Osteoblast (primary cell): ENCODE data around the gene DSP. TPM values are rescaled to one million over a fixed set of nuclear protein-coding genes. Genes with fewer than 3 reads are reported as not detected.

Experiments
- DNase-seq: peaks from one replicate; pipeline ENCODE4 v3.0.0; 2011; ENCODE audit warnings: low spot score, mixed read lengths; ENCODE audit not compliant: insufficient read length; ENCODE audit errors: missing footprints
- H2AFZ ChIP-seq: 2 replicates; pipeline ENCODE4 v1.6.0; 2011; ENCODE audit warnings: mild to moderate bottlenecking, low read length
- H3K27ac ChIP-seq: 2 replicates; pipeline ENCODE4 v1.5.1; 2011; ENCODE audit warnings: mild to moderate bottlenecking, low read depth, low read length, moderate library complexity
- H3K27me3 ChIP-seq: 2 replicates; pipeline ENCODE4 v1.6.0; 2012; ENCODE audit warnings: mild to moderate bottlenecking, control low read depth, inconsistent platforms, low read length, moderate library complexity; ENCODE audit not compliant: insufficient read depth
- H3K36me3 ChIP-seq: 2 replicates; pipeline ENCODE4 v1.5.1; 2011; ENCODE audit warnings: mild to moderate bottlenecking, low read length, control low read depth, moderate library complexity; ENCODE audit not compliant: insufficient read depth
- H3K4me1 ChIP-seq: 2 replicates; pipeline ENCODE4 v1.5.1; 2011; ENCODE audit warnings: mild to moderate bottlenecking, low read length, control low read depth, moderate library complexity; ENCODE audit not compliant: insufficient read depth
- H3K4me2 ChIP-seq: 2 replicates; pipeline ENCODE4 v1.6.0; 2011; ENCODE audit warnings: mild to moderate bottlenecking, low read length; ENCODE audit not compliant: insufficient read depth
- H3K4me3 ChIP-seq: fragments of 200-600 bp; sonication (generic); 3 replicates; pipeline ENCODE4 v1.5.1; 2012; ENCODE audit warnings: mild to moderate bottlenecking, low read length, inconsistent platforms; ENCODE audit not compliant: insufficient read depth
- H3K79me2 ChIP-seq: 2 replicates; pipeline ENCODE4 v1.6.0; 2012; ENCODE audit warnings: mild to moderate bottlenecking, low read length, control low read depth, inconsistent platforms; ENCODE audit not compliant: insufficient read depth
- H3K9me3 ChIP-seq: 2 replicates; pipeline ENCODE4 v1.5.1; 2011; ENCODE audit warnings: low read depth, low read length, control low read depth
- H4K20me1 ChIP-seq: 2 replicates; pipeline ENCODE4 v1.6.0; 2012; ENCODE audit warnings: mild to moderate bottlenecking, low read length, control low read depth; ENCODE audit not compliant: insufficient read depth
- total RNA-seq: library from RNA; depleted of rRNA; stranded (reverse); fragments of >200 nt; gene quantifications from 2 replicates; pipeline ENCODE4 v1.2.3, GENCODE V29; 2012
- TF ChIP-seq, protein P1 (sequence below): IDR thresholded peaks from 2 replicates; pipeline ENCODE4 v1.5.1; 2011; ENCODE audit warnings: mild to moderate bottlenecking, low read depth, low read length, moderate library complexity; ENCODE audit errors: extremely low read depth

Gene DSP
- total RNA-seq, 1 donor: 84.0 TPM

DNA sequence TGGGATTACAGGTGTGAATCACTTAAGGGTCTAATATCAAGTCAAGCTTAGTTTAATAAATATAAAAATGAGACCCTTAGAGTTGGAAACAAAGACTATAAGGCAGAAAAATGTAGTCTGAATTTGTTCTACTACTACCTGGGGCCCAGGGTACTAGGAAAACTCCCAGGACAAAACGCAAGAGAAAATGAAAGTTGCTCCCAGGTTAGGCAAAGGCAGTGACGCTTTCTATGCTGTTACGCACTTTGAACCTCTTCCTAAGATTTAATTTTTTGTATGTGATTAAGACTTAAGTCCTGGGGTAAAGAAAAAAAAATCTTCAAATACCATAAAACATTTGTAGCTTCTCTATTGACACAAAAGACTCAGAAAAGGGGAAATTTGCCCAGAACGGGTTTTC is 17.3 kb downstream of the DSP start:
- H3K4me2 ChIP-seq: no peak overlapping the region
- no peak overlapping the region for H3K27ac ChIP-seq
- DNase-seq: no peak
- H3K27me3 ChIP-seq: no peaks in the 10 kb centered on the region
- no peak overlapping the region for H3K4me3 ChIP-seq
- H3K9me3 ChIP-seq: no peaks in the 10 kb centered on the region
- H2AFZ ChIP-seq: no peak overlapping the region
- TF ChIP-seq, protein P1, sequence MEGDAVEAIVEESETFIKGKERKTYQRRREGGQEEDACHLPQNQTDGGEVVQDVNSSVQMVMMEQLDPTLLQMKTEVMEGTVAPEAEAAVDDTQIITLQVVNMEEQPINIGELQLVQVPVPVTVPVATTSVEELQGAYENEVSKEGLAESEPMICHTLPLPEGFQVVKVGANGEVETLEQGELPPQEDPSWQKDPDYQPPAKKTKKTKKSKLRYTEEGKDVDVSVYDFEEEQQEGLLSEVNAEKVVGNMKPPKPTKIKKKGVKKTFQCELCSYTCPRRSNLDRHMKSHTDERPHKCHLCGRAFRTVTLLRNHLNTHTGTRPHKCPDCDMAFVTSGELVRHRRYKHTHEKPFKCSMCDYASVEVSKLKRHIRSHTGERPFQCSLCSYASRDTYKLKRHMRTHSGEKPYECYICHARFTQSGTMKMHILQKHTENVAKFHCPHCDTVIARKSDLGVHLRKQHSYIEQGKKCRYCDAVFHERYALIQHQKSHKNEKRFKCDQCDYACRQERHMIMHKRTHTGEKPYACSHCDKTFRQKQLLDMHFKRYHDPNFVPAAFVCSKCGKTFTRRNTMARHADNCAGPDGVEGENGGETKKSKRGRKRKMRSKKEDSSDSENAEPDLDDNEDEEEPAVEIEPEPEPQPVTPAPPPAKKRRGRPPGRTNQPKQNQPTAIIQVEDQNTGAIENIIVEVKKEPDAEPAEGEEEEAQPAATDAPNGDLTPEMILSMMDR: no peak
- H4K20me1 ChIP-seq: no peaks in the 10 kb centered on the region
- peaks cover 11% of the 10 kb centered on the region for H3K4me1 ChIP-seq
- H3K79me2 ChIP-seq: peaks cover 11% of the 10 kb centered on the region
- H3K36me3 ChIP-seq: peaks cover 52% of the 10 kb centered on the region

DNA sequence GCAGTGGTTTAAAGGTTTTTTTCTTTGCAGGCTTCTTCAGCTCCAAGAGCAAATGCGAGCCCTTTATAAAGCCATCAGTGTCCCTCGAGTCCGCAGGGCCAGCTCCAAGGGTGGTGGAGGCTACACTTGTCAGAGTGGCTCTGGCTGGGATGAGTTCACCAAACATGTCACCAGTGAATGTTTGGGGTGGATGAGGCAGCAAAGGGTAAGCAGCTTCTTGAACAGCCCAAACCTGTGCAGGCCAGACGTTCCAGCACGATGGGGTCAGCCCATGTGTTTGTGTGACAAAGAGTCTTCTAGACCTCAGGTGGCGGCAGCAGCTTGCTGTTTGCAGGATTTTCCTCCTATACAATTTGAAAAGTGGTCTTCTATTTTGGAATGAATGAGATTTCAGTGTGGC is 17.7 kb downstream of the DSP start:
- peaks cover 9% of the 10 kb centered on the region for H3K79me2 ChIP-seq

DNA sequence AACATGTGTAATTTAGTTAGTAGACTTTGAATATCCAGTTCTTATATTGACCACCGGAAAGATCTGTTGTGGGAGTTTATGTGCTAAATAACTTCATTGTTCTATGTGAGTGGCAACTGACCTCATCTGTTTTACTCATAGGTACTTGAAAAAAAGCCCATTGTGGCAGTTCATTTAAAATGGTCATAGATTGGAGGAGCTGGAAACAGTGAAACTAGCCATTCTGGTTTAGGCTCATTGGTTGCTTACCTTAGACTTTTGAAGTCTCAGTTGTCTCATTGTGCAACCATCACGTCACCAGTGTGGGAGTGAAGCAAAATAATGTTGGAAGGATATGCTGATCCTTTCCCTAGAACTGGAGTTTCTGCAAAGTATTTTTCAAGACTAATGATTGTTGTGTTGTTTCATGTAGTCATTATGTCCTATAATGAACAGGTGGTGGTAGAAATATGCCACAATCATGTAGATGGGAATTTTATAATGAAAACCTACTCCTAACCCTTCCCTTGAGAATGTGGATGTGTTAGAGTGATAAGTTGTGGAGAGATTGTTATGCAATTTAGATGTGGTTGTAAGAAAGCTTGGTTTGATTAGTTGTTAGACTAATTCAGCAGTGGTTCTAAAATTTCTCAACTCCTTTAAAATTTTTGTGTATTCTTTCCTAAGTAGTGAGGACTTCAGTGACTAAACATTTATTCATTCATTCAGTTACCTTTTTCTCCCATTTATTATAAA is 18.3 kb downstream of the DSP start:
- Histone ChIP-seq H3K36me3 (peaks cover 58% of the 10 kb centered on the region), H2AFZ (no peak overlapping the region), H3K4me2 (no peak overlapping the region), H3K4me3 (no peak overlapping the region), H3K9me3 (no peaks in the 10 kb centered on the region), H3K4me1 (peaks cover 5% of the 10 kb centered on the region), H3K79me2 (peaks cover 8% of the 10 kb centered on the region), H3K27me3 (no peaks in the 10 kb centered on the region), H4K20me1 (no peaks in the 10 kb centered on the region), H3K27ac (no peak overlapping the region)
- DNase-seq: no peak
- TF ChIP-seq, protein P1: no peak

More for the DNA sequence above, 17.7 kb downstream of the DSP start:
- Histone ChIP-seq H3K4me2 (no peak overlapping the region), H3K36me3 (peaks cover 56% of the 10 kb centered on the region), H3K27ac (no peak overlapping the region), H3K9me3 (no peaks in the 10 kb centered on the region), H3K27me3 (no peaks in the 10 kb centered on the region), H2AFZ (no peak overlapping the region), H4K20me1 (no peaks in the 10 kb centered on the region), H3K4me3 (no peak overlapping the region), H3K4me1 (peaks cover 10% of the 10 kb centered on the region)
- no peak for DNase-seq
- TF ChIP-seq, protein P1: no peak

DNA sequence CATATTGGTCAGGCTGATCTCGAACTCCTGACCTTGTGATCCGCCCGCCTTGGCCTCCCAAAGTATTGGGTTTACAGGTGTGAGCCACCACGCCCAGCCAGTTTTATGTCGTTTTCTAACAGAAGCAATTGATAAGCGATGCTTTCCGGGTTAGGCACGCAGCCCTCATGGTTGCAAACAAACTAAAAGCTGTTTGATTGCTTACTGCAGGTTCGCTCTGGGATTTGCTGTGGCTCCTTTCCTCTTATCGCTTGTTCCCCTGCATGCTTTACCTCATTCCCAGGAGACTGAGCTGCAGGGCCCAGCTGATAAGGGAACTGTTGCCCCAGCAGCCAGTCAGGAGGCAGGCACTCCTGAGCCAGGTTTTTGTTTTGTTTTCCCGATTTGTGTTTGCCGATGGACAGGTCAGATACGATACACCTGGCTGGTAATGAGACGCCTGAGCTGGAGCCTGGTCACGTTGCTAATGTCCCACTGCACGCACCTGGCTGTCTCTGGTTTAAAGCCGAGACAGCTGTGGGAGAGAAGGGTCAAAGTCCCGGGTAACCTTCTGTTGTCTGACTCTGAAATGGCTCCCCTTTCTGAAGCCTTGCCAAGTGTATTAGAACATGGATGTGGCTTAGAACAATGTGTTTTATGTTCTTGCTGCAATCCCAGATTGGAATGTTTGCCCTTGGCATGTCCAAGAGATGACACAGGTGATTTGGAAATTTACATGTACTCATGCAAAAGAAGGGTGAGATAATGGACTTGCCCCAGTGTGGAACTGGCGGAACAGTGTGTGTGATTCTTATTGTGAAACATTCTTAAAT is 19.9 kb downstream of the DSP start:
- Histone ChIP-seq H3K4me2 (no peak overlapping the region), H3K4me3 (no peak overlapping the region), H3K27me3 (no peaks in the 10 kb centered on the region), H3K27ac (no peak overlapping the region), H3K79me2 (peaks cover 3% of the 10 kb centered on the region), H2AFZ (no peak overlapping the region), H3K36me3 (peaks cover 57% of the 10 kb centered on the region), H3K9me3 (no peaks in the 10 kb centered on the region), H3K4me1 (peaks cover 15% of the 10 kb centered on the region), H4K20me1 (no peaks in the 10 kb centered on the region)
- DNase-seq: no peak
- TF ChIP-seq, protein P1: no peak
